MCF 10A (cell line): Measurements from ENCODE around the gene NREP. TPM values are rescaled to one million over a fixed set of nuclear protein-coding genes. Genes with fewer than 3 reads are reported as not detected.
A peak's percentile ranks its signal among the peaks of the same experiment; 100 is the strongest.

Source experiments
- BruUV-seq: library from RNA; stranded (reverse); fragments of 400-500 nt; replicated peaks from 2 replicates; lab custom pipeline; 2021; lab: Mats Ljungman, UMichigan
- CTCF ChIA-PET: fragments of 300-600 bp; sonication (Branson Sonifier 250); formaldehyde crosslinking; extraction: SDS; loops from one replicate; lab custom pipeline; 2021; ENCODE audit warnings: antibody characterized with exemption, inconsistent platforms; lab: Yijun Ruan, JAX
- POLR2A ChIA-PET: fragments of 300-600, 350-650 bp; sonication (Branson Sonifier 250); formaldehyde crosslinking; extraction: SDS; loops from one replicate; lab custom pipeline; 2020; ENCODE audit warnings: antibody characterized with exemption, inconsistent platforms; lab: Yijun Ruan, JAX
- DNase-seq: peaks from one replicate; pipeline ENCODE4 v3.0.0-alpha.2; 2018; ENCODE audit not compliant: unreplicated experiment
- H3K27ac Mint-ChIP-seq: one replicate; pipeline ENCODE4 v1.8.0; 2022; ENCODE audit warnings: mild to moderate bottlenecking, low read depth, mixed read lengths; ENCODE audit not compliant: unreplicated experiment
- H3K27me3 Mint-ChIP-seq: one replicate; pipeline ENCODE4 v1.8.0; 2022; ENCODE audit warnings: mixed read lengths; ENCODE audit not compliant: insufficient read depth, unreplicated experiment
- H3K36me3 Mint-ChIP-seq: one replicate; pipeline ENCODE4 v1.8.0; 2022; ENCODE audit warnings: mild to moderate bottlenecking, moderate library complexity, mixed read lengths; ENCODE audit not compliant: insufficient read depth, unreplicated experiment
- H3K4me1 Mint-ChIP-seq: one replicate; pipeline ENCODE4 v1.8.0; 2022; ENCODE audit warnings: mixed read lengths; ENCODE audit not compliant: insufficient read depth, unreplicated experiment
- H3K4me3 Mint-ChIP-seq: one replicate; pipeline ENCODE4 v1.8.0; 2022; ENCODE audit warnings: mild to moderate bottlenecking, moderate library complexity, mixed read lengths; ENCODE audit not compliant: unreplicated experiment
- H3K9me3 Mint-ChIP-seq: one replicate; pipeline ENCODE4 v1.8.0; 2022; ENCODE audit warnings: mixed read lengths; ENCODE audit not compliant: unreplicated experiment
- CTCF ChIP-seq: fragments of 200-600 bp; IDR thresholded peaks from one replicate; pipeline ENCODE4 v1.8.0; 2022; ENCODE audit warnings: antibody characterized with exemption, mild to moderate bottlenecking; ENCODE audit not compliant: unreplicated experiment
- intact Hi-C: fragments of 100-400 bp; cut with micrococcal nuclease; formaldehyde crosslinking; loops from 2 replicates; pipeline ENCODE4 v1.14.1; 2022
- total RNA-seq: library from RNA; stranded (reverse); gene quantifications from 2 replicates; pipeline ENCODE4 v1.2.3, GENCODE V29; 2022

NREP gene
- total RNA-seq, 1 experiment from 2014 or later: 2.5 TPM

- no peaks in the 10 kb centered on the region for H3K36me3 Mint-ChIP-seq
- POLR2A ChIA-PET: interaction anchor here (0.6 to 1.2 kb wide), 4 partner anchors 27 to 434 kb away, joined by 3 read pairs; no protein-coding TSS in a partner anchor
- TF ChIP-seq CTCF: no peak
- intact Hi-C loops: loop anchor here (5.0 kb wide), 1 partner anchor 40 kb away; no protein-coding TSS in a partner anchor
- no TSS peak for BruUV-seq
- no peaks in the 10 kb centered on the region for H3K27me3 Mint-ChIP-seq
- no peak overlapping the region for H3K4me3 Mint-ChIP-seq
- no peaks in the 10 kb centered on the region for H3K9me3 Mint-ChIP-seq
- CTCF ChIA-PET: interaction anchor here (0.6 to 3.3 kb wide), 4 partner anchors 9 to 960 kb away, joined by 3 to 12 read pairs (median 4); no protein-coding TSS in a partner anchor
- DNase-seq: peak; percentile 29
- H3K27ac Mint-ChIP-seq: peak overlapping the region; percentile 32
- H3K4me1 Mint-ChIP-seq: peaks cover 9% of the 10 kb centered on the region
Observed at GRCh38 chr5:111707630-111708164, 49.3 kb downstream of the NREP start.

GRCh38 chr5:111706345-111706744 is 50.6 kb downstream of the NREP start:
- no peak for TF ChIP-seq CTCF
- no peak for DNase-seq
- BruUV-seq: no TSS peak
- H3K36me3 Mint-ChIP-seq: no peaks in the 10 kb centered on the region
- no peaks in the 10 kb centered on the region for H3K27me3 Mint-ChIP-seq
- no peak overlapping the region for H3K4me3 Mint-ChIP-seq
- intact Hi-C loops: loop anchor here (5.0 kb wide), 1 partner anchor 41 kb away; no protein-coding TSS in a partner anchor
- CTCF ChIA-PET: interaction anchor here (0.6 to 3.3 kb wide), 3 partner anchors 7 to 125 kb away, joined by 3 to 12 read pairs (median 3); no protein-coding TSS in a partner anchor
- H3K27ac Mint-ChIP-seq: peak overlapping the region; percentile 14
- H3K4me1 Mint-ChIP-seq: peaks cover 9% of the 10 kb centered on the region
- no peaks in the 10 kb centered on the region for H3K9me3 Mint-ChIP-seq
- POLR2A ChIA-PET: interaction anchor here (0.7 kb wide), 1 partner anchor 11 kb away, joined by 3 read pairs; no protein-coding TSS in a partner anchor

GRCh38 chr5:111704452-111705085 is 52.4 kb downstream of the NREP start:
- Mint-ChIP-seq H3K4me3 (no peak overlapping the region), H3K36me3 (no peaks in the 10 kb centered on the region), H3K4me1 (peaks cover 19% of the 10 kb centered on the region), H3K9me3 (no peaks in the 10 kb centered on the region), H3K27ac (no peak overlapping the region), H3K27me3 (no peaks in the 10 kb centered on the region)
- BruUV-seq: no TSS peak
- intact Hi-C loops: loop anchor here (5.0 kb wide), 1 partner anchor 43 kb away; no protein-coding TSS in a partner anchor
- POLR2A ChIA-PET: interaction anchor here (0.6 kb wide), 1 partner anchor 24 kb away, joined by 3 read pairs; no protein-coding TSS in a partner anchor
- TF ChIP-seq CTCF: no peak
- no peak for DNase-seq
- CTCF ChIA-PET: interaction anchor here (0.6 kb wide), 1 partner anchor 788 kb away, joined by 3 read pairs; no protein-coding TSS in a partner anchor

GRCh38 chr5:111703662-111704061 is 53.3 kb downstream of the NREP start:
- ChIA-PET CTCF (no interaction called here), POLR2A (interaction anchor here (1.1 kb wide), 1 partner anchor 39 kb away, joined by 3 read pairs; no protein-coding TSS in a partner anchor)
- no peak for TF ChIP-seq CTCF
- H3K27ac Mint-ChIP-seq: no peak overlapping the region
- no peaks in the 10 kb centered on the region for H3K27me3 Mint-ChIP-seq
- intact Hi-C loops: no loop called here
- H3K4me1 Mint-ChIP-seq: peaks cover 28% of the 10 kb centered on the region
- no peaks in the 10 kb centered on the region for H3K36me3 Mint-ChIP-seq
- DNase-seq: no peak
- no peak overlapping the region for H3K4me3 Mint-ChIP-seq
- no TSS peak for BruUV-seq
- no peaks in the 10 kb centered on the region for H3K9me3 Mint-ChIP-seq
